Measurements from ENCODE around the gene FRRS1.
"Not testable (repeated sequence)": the region's sequence is repeated elsewhere in the genome, so short reads cannot be mapped to it uniquely, and the experiment has no call there.

Gene FRRS1

DNA sequence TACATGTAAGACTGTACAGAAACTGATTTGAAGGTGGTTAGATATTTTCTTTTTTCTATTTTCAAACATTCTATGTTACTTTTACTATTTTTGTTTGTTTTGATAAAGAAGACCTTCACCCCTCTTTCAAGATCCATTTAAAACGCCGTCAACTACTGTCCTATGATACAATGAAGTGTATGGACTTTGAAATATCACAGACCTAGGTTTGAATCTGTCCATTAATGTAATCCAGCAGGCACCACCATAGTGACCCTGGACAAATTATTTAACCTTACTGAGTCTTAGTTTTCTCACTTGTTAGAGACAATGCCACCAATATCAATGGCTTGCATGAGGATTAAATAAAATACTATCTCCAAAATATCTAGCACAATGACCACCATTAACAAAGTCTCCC is 2.0 kb downstream of the FRRS1 start:
- DNase-seq: no peak

DNA sequence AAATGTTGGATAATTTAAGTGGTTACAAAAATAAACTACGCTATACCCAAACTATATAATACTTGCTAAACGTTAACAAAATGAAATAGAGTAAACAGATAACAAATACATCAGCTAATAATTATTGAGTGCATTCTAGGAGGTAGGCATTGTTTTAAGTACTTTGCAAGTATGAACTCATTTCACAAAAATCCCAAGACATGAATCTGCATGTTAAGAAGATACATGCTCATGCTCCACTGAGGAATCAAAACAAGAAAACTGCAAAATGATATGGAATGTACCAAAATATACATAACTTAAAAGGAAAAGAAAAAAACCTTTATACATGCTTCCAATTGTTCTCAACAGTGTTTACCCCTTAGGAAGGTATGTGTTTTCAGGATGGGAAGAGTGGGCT is 2.5 kb downstream of the FRRS1 start:
- no peak for DNase-seq

DNA sequence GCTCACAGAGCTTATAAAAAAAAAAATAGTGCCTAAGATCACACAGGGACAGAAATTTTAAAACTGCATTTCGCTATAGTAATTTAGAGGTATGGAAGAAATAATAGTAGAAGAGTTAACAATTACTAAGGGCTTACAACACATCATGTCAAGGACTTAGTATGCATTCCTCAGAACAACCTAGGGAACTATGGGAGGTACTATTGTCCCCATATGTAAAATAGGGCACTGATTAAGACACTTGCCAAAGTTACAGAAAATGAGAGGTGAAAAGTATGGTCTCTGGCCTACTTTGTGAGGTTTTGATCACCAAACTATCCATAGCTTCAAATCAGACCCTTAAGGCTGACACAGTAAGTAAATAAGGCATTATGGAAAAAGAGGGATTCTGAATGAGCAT is 4.7 kb downstream of the FRRS1 start:
- DNase-seq: no peak

DNA sequence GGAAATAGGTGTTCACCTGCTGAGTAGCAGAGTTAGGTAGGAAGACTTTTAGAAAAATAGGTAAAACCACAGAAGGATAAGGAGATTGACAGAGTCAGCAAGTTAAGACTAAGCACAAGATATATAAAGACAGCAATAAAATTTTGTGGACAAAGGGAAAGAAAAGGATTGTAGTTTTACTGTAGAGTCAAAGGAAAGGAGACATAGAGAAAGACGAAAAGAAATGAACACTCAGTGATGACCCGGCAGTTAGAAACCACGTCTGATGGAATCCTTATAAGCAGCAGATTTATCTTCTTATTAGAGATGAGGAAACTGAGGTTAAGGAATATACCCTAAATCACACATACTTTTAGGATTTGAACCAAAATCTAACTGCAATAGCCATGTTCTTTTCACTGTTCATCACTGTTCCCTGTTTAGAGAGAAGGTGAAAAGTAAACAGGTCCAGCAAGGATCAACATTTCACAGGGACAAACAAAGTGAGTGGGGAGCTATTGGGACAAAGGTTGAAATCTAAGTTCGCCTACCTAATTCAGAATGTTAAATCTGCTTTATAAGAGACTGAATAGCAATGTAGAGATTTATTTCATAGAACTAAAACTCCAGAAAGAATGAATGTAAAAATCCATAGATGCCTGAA is 6.8 kb downstream of the FRRS1 start:
- DNase-seq: no peak

DNA sequence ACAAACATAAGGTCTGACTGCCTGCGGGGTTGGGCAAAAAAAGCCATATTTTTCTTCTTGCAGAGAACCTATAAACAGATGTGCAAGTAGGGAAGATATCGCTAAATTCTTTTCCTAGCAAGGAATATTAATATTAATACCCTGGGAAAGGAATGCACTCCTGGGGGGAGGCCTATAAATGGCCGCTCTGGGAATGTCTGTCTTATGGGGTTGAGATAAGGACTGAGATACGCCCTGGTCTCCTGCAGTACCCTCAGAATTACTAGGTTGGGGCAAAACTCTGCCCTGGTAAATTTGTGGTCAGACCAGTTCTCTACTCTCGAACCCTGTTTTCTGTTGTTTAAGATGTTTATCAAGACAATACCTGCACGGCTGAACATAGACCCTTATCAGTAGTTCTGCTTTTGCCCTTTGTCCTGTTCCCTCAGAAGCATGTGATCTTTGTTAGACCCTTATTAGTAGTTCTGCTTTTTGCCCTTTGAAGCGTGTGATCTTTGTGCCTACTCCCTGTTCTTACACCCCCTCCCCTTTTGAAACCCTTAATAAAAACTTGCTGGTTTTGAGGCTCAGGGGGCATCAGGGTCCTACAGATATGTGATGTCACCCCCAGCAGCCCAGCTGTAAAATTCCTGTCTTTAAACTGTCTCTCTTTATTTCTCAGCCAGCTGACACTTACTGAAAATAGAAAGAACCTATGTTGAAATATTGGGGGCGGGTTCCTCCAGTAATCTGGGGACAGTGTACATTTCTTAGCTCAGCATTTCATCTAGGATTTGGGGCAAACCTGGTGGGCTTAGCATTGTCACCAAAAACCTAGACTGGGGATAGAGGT is 7.5 kb downstream of the FRRS1 start:
- DNase-seq: not testable (repeated sequence)

DNA sequence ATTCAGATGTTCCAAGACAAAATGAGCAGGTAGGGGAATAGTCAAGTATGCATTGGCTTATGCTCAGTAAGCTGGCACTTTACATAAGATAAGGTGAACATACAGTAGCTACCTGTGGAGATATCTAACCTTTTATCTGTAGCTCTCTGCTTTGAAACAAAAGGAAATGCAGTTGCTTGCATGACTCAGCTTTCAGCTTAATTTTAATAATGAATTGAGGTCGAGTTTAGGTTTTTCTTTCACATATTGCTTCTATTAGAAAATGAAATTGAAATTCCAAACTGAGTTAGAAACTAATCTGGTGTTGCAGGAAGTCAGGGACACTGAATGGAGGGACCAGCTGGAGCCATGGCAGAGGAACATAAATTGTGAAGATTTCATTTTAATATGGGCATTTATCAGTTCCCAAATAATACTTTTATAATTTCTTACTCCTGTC is 8.3 kb downstream of the FRRS1 start:
- no peak for DNase-seq

DNA sequence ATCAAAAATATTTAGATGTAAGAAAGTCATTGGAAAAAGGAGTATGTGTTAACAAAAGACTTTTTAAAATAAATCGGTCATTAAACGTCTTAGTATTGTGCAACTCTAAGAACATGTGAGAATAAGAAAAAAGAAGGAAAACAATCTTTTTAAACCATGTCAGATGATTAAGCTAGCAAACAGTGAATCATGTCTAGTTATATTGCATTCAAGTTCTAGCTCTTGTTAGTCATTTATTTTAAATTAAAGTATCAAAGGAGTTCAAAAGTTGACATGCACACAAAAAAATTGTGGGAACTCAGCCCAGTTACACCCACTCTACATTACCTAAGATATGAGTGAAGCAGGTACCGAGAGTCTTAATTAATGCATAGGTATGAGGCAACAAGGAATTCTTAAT is 9.8 kb downstream of the FRRS1 start:
- DNase-seq: no peak

DNA sequence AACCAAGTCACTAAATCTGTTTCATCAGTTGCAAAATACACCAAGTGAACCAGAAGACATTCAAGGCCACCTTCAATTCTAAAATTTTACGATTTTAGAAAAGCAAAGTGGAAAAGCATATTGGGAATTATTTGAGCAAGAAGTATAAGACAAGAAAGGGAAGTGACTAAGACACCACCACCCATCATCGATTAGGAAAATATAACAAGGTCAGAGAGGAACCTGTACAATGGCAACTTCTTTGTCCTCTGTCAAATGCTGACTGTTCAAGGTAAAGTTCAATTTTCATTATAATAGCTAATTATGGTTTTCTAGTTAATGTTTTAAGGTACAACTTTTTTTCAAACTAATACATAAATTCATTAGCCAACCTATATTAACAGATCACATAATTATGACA is 10.8 kb downstream of the FRRS1 start:
- no peak for DNase-seq

DNA sequence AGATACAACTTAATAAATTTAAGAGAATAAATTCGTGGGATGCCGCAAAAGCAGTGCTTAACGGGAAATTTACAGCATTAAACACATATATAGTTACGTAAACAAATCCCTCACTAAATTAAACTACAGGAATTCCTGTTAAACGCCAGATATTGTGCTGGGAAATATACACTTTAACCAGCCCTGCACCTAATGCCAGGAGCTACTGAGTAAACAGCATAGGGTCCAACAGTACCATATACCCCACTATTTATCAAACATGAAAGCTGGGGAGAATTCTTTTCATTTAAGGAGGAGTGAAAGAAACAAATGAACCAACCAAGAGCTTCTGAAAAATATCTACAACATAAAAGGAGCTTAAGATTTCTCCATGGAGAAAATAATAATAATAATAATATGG is 11.7 kb downstream of the FRRS1 start:
- DNase-seq: no peak

DNA sequence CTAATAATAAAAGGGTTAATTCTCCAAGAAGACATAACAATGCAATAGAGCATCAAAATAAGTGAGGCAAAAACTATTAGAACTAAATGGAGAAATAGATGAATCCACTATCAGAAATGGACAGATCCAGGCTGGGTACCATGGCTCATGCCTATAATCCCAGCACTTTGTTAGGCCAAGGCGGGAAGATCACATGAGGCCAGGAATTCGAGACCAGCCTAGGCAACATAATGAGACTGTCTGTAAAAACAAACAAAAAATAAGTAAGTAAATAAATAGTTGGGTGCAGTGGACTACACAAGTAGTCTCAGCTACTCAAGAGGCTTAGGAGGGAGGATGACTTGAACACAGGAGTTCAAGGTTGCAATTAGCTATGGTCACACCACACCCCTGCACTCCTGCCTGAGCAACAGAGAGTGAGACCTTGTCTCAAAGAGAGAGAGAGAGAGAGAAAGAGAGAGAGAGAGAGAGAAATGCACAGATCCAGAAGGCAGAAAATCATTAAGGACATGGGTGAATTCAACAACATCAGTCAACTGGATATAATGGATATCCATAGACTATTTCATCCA is 12.3 kb downstream of the FRRS1 start:
- DNase-seq: no peak

DNA sequence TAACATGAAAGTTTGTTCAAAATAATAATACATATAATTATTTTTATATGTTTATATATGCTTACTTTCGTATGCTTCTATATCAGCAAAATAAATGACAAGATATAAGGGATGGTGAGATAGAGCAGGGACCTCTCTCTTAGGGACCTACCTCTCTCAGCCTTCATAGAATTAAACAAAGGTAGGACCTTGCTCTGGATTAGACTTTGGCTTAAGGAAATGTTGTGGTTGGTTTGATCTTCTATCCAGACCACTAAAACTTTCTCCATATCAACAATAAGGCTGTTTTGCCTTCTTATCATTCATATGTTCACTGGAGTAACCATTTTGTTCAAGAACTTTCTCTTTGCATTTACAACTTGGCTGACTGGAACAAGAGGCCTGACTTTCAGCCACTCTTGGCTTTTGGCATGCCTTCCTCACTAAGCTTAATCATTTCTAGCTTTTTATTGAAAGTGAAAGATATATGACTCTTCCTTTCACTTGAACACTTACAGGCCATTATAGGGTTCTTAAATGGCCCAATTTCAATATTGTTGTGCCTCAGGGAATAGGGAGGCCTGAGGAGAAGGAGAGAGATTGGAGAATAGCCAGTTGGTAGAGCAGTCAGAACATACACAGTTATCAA is 14.4 kb downstream of the FRRS1 start:
- no peak for DNase-seq

DNA sequence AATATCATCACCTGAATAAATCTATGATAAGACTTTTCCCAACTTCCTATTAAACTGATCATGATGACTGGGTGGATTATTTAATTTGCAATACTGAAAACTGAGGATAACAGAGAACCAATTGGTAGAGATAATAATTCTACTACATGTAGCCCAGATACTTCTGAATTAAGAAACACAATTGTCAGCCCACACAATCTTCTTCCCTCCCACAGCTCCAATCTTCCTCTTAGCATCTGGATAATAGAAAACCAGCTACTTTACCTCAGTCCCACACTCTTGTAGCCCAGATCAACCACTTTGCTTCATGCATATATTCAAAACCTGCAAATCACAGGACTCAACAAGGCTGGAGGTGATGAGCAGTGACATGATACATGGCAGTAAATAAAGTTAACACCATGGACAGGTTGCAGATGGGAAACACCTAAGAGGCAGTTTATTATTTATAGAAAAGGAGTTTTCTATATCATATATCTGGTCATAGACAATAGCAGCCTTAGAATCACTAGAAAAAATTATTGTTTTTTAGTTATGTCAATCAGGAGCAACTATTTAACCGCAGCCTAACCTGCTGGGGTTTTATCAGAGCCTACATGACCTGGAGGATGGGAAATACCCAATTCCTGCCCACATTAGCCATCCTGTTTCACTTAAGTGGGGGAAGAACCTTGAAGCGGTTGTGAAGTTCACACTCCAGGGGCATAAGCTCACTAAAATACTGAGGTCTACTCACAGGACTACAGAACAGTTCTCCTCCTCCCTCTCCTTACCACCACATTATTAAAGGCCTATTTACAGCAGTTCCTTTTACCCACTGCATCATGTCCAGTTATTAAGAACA is 16.7 kb downstream of the FRRS1 start:
- no peak for DNase-seq

DNA sequence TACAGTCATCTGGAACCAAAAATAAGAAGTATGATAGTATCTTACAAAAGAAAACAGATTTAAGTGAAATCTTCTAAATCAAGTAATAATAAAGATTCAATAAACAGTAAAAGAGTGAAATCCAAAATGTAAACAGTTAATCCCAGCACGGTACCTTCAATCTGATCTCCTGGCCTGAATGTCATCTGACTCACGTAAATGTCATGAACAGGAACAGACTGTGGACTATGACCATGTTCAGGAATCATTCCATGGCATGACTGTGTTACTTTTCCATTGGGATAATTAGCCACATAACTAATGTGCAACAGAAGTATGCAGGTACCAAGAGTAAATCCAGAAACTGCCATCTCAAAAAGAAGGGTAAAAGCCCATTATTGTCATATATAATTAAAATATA is 18.0 kb downstream of the FRRS1 start:
- DNase-seq: no peak

DNA sequence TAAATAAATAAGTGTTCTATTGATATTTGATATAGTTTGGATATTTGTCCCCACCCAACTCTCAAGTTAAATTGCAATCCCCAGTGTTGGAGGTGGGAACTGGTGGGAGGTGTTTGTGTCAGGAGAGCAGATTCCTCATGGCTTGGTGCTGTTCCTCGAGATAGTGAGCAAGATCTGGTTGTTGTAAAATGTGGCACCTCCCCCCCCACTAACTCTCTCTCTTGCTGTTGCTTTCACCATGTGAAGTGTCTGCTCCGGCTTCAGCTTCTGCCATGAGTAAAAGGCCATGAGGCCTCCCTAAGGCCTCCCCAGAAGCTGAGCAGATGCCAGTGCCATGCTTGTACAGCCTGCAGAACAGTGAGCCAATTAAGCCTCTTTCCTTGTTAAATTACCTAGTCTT is 20.8 kb downstream of the FRRS1 start:
- no peak for DNase-seq

DNA sequence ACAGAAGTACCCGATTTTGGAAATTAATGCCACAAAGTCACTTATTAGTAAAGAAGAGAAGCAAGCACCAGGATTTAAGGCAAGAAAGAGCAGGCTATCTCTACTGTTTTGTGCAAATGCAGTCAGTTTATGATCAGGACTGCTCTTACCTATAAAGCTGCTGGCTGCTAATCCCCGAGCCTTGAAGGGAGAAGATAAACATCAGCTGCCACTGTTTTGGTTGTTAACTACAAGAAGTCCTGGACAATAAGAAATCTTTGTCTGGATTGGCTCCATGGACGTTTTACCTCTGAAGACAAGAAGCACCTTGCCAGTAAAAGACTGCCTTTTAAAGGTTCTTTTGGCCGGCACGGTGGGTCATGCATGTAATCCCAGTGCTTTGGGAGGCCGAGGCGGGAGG is 21.4 kb downstream of the FRRS1 start:
- no peak for DNase-seq

DNA sequence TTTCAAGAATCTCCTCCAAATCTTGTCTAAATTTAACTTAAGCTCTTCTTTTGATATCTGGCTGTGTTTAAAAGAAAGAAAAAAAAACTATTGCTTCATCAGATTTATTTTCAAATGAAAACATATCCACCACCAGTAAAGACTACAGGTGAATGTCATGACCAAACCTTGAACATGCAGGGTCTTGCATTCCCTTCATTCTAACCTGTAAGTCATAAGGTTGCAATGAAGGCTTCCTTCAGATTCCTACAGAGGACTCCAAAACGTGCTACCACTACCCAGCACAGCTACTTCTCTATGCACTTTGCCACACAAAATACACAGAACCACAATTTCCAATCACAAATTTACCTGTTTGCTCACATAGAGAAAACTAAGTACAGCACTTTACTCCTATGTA is 26.3 kb downstream of the FRRS1 start:
- DNase-seq: no peak

DNA sequence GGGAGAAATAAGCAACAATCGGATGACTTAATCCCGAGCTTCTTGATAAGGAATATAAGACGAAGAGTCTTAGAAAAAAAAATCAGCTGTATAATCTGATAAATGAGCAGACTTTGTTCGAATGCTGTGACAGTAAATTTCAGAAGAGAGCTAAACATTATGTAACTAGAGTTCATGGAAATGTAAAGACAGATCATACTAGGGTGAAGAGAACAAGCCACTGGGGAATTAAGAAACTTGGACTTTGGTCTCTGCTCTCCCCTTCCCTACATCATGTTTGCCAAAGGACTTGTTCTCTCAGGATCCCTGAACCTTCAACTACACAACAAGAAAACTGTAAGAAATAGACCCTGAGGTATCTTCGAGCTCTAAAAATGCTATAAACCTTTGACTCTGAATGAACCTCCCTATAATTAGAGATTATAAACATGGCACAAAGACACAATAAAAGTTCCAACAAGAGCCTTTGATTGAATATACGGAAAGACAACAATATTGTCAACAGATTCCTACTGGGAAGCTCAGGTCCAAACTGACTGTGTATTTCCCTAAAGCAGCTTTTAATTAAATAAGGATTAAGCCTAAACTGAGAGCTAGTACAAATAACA is 27.5 kb downstream of the FRRS1 start:
- DNase-seq: no peak

DNA sequence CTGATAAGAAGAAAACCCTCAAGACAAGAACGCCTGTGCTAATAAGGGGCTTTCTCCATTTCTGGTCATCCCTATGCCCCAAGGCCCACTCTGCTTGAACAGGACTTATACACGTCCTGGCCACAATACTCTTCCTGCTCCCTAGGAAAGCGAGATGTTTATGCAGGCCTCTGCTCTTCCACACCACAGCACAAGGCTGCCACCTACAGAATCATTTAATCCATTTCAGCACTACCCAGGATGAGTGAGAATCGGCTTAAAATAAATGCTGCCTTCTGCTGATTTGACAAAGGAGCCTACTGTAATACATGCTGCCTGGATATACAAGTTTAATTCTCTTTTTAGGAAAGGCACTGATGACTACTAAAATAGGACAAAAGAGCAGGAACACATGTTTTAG is 29.4 kb downstream of the FRRS1 start:
- DNase-seq: peak in 1 of 2 experiments; percentile 49

DNA sequence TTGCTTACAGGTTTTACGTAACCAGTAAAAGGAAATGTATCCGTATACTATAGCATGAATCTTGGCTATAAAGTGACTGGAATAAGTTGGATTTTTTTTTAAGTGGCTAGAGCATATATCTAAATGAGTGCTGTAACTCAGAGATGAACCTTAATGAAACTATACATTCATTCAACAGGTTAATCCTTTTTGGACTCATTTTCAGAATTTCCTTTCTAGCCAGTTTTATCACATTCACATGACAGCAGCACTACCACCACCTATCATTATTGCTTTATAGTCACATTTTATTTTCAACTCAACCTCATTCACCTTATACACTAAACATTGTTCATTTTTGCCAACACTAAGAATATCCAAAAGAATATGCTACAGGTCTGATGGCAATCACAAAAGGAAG is 30.6 kb downstream of the FRRS1 start:
- DNase-seq: no peak

DNA sequence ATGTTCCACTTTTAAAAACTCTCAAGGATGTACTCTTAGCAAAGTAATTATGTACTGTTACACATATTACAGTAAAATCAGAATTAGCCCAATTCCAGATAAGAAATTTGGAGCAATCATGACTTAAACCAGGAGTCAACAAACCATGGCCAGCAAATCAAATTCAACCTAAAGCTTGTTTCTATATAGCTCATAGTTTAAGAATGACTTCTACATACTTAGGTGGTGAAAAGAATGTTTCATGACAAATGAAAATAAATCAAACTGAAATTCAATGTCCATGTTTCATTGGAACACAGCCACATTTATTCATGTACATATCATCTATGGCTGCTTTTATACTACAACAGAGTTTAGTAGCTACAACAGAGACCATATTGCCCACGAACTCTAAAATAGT is 35.1 kb downstream of the FRRS1 start:
- no peak for DNase-seq

DNA sequence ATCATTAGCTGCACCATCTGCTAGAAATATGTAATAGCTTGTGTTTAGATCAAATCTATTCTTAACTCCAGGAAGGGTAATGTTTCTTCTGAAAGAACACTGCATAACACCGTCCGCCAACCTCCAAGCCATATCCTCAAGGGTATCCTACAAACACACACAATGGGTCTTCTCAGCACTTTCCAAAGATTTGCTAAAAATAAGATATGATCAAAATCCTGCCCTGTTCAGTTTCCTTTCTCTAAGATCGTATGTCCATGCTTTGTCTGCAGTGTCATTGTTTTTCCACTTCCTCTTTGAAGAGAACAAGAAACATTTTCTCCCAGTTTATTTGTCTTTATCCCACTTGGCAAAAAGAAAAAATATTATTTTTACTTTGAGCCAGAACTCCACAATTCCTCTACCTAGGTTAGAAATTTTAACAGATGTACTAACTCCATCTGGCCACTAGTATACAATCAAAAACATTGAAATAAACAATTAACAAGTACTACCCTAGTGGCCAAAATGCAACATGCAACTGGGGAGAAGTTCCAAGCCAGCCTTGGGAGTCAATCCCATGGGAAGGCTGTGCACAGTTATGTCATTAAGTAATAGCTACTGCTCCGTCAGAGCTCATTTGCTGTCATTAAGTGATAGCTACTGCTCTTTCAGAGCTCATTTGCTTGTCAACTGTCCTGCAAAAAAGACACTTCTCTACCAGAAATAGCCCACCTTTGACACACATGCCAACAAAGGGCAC is 37.8 kb downstream of the FRRS1 start:
- peak in 1 of 2 experiments; percentile 51 for DNase-seq
